Mesenchymal stem cell (in vitro differentiated cells and primary cell): ENCODE results near the gene ID2.

Source experiments
- DNase-seq: peaks from one replicate; pipeline ENCODE4 v3.0.0-alpha.2; 2013
- H2AFZ ChIP-seq: one replicate; pipeline ENCODE4 v1.6.1; 2013; ENCODE audit warnings: low read depth, mild to moderate bottlenecking, control low read depth, inconsistent platforms, low read length, moderate library complexity
- H2AK5ac ChIP-seq: 2 replicates; pipeline ENCODE4 v1.6.1; 2013; ENCODE audit warnings: low read length, moderate library complexity, mild to moderate bottlenecking, inconsistent platforms; ENCODE audit not compliant: severe bottlenecking
- H2BK120ac ChIP-seq: one replicate; pipeline ENCODE4 v1.6.1; 2013; ENCODE audit warnings: low read depth, mild to moderate bottlenecking, inconsistent platforms, low read length, moderate library complexity
- H2BK12ac ChIP-seq, 2 experiments: one replicate each; pipeline ENCODE4 v1.6.1; 2013; ENCODE audit warnings: inconsistent platforms in 2 of 2, low read length in 2 of 2, mild to moderate bottlenecking in 2 of 2, moderate library complexity in 2 of 2, control low read depth in 1 of 2
- H2BK15ac ChIP-seq: one replicate; pipeline ENCODE4 v1.6.1; 2013; ENCODE audit warnings: mild to moderate bottlenecking, low read depth, inconsistent platforms; ENCODE audit not compliant: poor library complexity, severe bottlenecking
- H2BK5ac ChIP-seq: 2 replicates; pipeline ENCODE4 v1.6.1; 2013; ENCODE audit warnings: low read depth, mild to moderate bottlenecking, low read length, control low read depth, inconsistent platforms; ENCODE audit not compliant: poor library complexity, severe bottlenecking
- H3K14ac ChIP-seq, 2 experiments: one replicate each; pipeline ENCODE4 v1.6.1; 2013; ENCODE audit warnings: inconsistent platforms in 2 of 2, low read length in 2 of 2, control low read depth in 1 of 2, mild to moderate bottlenecking in 1 of 2, moderate library complexity in 1 of 2
- H3K18ac ChIP-seq, 2 experiments: one replicate each; pipeline ENCODE4 v1.6.1; 2013; ENCODE audit warnings: inconsistent platforms in 2 of 2, low read length in 2 of 2, control low read depth in 1 of 2, low read depth in 1 of 2, mild to moderate bottlenecking in 1 of 2
- H3K23ac ChIP-seq, 2 experiments: one replicate each; pipeline ENCODE4 v1.6.1; 2013; ENCODE audit warnings: inconsistent platforms in 2 of 2, low read length in 2 of 2, mild to moderate bottlenecking in 2 of 2, moderate library complexity in 2 of 2, control low read depth in 1 of 2
- H3K27ac ChIP-seq: 2 replicates; pipeline ENCODE4 v1.5.1; 2013; ENCODE audit warnings: mild to moderate bottlenecking, moderate library complexity, low read length, control low read depth, inconsistent platforms; ENCODE audit not compliant: poor library complexity, severe bottlenecking
- H3K27me3 ChIP-seq, 2 experiments: 2 replicates each; pipeline versions ENCODE4 v1.6.1 to v1.7.0; 2013; ENCODE audit warnings: low read length in 2 of 2, mild to moderate bottlenecking in 2 of 2, moderate library complexity in 2 of 2, control low read depth in 1 of 2, inconsistent platforms in 1 of 2; ENCODE audit not compliant: control insufficient read depth in 1 of 2, insufficient read depth in 1 of 2
- H3K36me3 ChIP-seq, 2 experiments: 2 replicates each; pipeline versions ENCODE4 v1.6.1 to v1.7.0; 2013; ENCODE audit warnings: low read length in 2 of 2, control low read depth in 1 of 2, inconsistent platforms in 1 of 2, low read depth in 1 of 2, mild to moderate bottlenecking in 1 of 2; ENCODE audit not compliant: insufficient read depth in 2 of 2, control insufficient read depth in 1 of 2
- H3K4ac ChIP-seq, 2 experiments: one replicate each; pipeline ENCODE4 v1.6.1; 2013; ENCODE audit warnings: inconsistent platforms in 2 of 2, low read length in 2 of 2, mild to moderate bottlenecking in 2 of 2, moderate library complexity in 2 of 2, control low read depth in 1 of 2, low read depth in 1 of 2
- H3K4me1 ChIP-seq: 2 replicates; pipeline ENCODE4 v1.6.1; 2013; ENCODE audit warnings: low read depth, low read length, control low read depth; ENCODE audit not compliant: control insufficient read depth, insufficient read depth
- H3K4me2 ChIP-seq: 2 replicates; pipeline ENCODE4 v1.6.1; 2013; ENCODE audit warnings: low read length, mild to moderate bottlenecking, inconsistent platforms; ENCODE audit not compliant: poor library complexity, severe bottlenecking
- H3K4me3 ChIP-seq, 2 experiments: 2 replicates each; pipeline versions ENCODE4 v1.5.1 to v1.7.0; 2013; ENCODE audit warnings: low read length in 2 of 2, mild to moderate bottlenecking in 2 of 2, control low read depth in 1 of 2, low read depth in 1 of 2; ENCODE audit not compliant: insufficient read depth in 1 of 2
- H3K79me1 ChIP-seq: replicated peaks from 2 replicates; pipeline ENCODE4 v1.6.1; 2013; ENCODE audit warnings: mild to moderate bottlenecking, control low read depth, low read length, inconsistent platforms; ENCODE audit not compliant: poor library complexity, severe bottlenecking
- H3K9ac ChIP-seq: 2 replicates; pipeline ENCODE4 v1.7.0; 2013; ENCODE audit warnings: mild to moderate bottlenecking, low read length, moderate library complexity
- H3K9me3 ChIP-seq: 2 replicates; pipeline ENCODE4 v1.7.0; 2013; ENCODE audit warnings: mild to moderate bottlenecking, low read length; ENCODE audit not compliant: control insufficient read depth
- H4K8ac ChIP-seq: one replicate; pipeline ENCODE4 v1.6.1; 2013; ENCODE audit warnings: inconsistent platforms, mild to moderate bottlenecking, low read length, moderate library complexity
- H4K91ac ChIP-seq: one replicate; pipeline ENCODE4 v1.6.1; 2013; ENCODE audit warnings: mild to moderate bottlenecking, low read length, inconsistent platforms
- WGBS: methylation state at CpG from one replicate; pipeline ENCODE4 v1.1.7; 2013; ENCODE audit warnings: mixed read lengths; 5-methylcytosine and 5-hydroxymethylcytosine counted together

The ID2 gene

DNA sequence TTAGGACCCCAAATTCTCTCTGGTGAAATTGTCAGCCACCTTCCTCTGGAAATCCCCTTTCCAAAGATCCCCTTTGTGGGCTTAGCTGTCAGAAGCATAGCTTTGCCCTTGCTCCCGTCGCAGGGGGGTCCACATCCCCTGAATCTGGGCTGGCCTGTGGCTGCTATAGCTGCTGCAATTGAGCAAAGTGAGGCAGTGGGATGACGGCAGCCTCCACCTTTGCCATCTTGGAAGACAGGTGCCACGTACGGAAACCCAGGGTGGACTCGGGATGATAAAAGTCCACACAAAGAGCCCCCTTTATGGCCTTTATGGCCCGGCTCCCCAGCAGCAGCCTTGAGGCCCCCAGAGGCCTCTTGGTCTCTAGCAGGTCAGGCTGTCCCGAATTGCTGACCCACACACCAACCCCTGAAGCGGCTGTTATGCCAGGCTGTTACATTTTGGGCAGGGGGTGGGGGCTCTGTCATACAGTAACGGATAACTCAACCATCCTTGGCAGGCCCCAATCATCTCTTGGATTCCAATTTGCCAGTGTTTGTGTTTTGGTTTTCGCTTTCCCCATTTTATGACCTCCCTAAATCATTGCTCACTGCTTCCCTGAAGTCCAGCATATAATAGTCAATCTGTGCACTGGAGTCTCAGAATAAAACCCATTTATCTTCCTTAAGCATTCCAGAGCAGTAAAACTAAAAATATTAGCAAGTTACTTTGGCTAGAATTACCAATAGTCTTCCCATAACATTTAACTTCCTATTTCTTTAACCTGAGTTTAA is 33.2 kb upstream of the ID2 start:
- Histone ChIP-seq H3K23ac (no peak overlapping the region), H3K27me3 (no peaks in the 10 kb centered on the region), H3K79me1 (no peaks in the 10 kb centered on the region), H2BK120ac (no peak overlapping the region), H2BK12ac (no peak overlapping the region), H3K4me3 (no peak overlapping the region), H4K8ac (no peak overlapping the region), H4K91ac (no peak overlapping the region), H2AFZ (no peak overlapping the region), H3K4me1 (peaks cover 14% of the 10 kb centered on the region), H3K4ac (no peak overlapping the region), H3K14ac (no peak overlapping the region), H3K4me2 (no peak overlapping the region), H3K18ac (no peak overlapping the region), H2AK5ac (no peak overlapping the region), H3K9ac (no peak overlapping the region), H2BK5ac (no peak overlapping the region), H3K27ac (no peak overlapping the region), H3K9me3 (peaks cover 7% of the 10 kb centered on the region), H3K36me3 (peaks cover 0 to 2% of the 10 kb centered on the region in 2 experiments), H2BK15ac (no peak overlapping the region)
- no peak for DNase-seq
- WGBS, result 79% methylated on average over 11 of the region's 11 CpGs

DNA sequence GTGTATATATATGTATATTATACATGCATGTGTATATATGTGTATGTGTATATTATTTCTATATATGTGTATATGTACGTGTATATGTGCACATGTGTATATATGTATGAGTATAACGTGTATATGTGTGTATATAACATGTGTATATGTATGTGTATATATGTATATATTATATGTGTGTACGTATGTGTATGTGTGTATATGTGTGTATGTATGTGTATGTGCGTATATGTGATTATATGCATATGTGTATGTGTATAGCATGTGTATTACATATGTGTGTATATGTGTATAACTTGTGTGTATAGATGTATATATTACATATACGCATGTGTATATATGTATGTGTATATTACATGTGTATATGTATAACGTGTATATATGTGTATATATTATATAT is 32.1 kb upstream of the ID2 start:
- no peak overlapping the region for H2BK15ac ChIP-seq
- H3K27ac ChIP-seq, result no peak overlapping the region
- peaks cover 18% of the 10 kb centered on the region for H3K4me1 ChIP-seq
- H3K14ac ChIP-seq, result no peak overlapping the region
- H3K4ac ChIP-seq, result no peak overlapping the region
- WGBS, result 71% methylated on average over 5 of the region's 6 CpGs
- peaks cover 0 to 2% of the 10 kb centered on the region in 2 experiments for H3K36me3 ChIP-seq
- H3K27me3 ChIP-seq, result no peaks in the 10 kb centered on the region
- H3K9me3 ChIP-seq, result peaks cover 7% of the 10 kb centered on the region
- no peak overlapping the region for H3K4me2 ChIP-seq
- H2BK120ac ChIP-seq, result no peak overlapping the region
- no peak for DNase-seq
- H3K9ac ChIP-seq, result no peak overlapping the region
- no peak overlapping the region for H2BK5ac ChIP-seq
- no peak overlapping the region for H2AK5ac ChIP-seq
- no peak overlapping the region for H3K18ac ChIP-seq
- no peak overlapping the region for H4K8ac ChIP-seq
- H2BK12ac ChIP-seq, result no peak overlapping the region
- no peak overlapping the region for H4K91ac ChIP-seq
- H3K23ac ChIP-seq, result no peak overlapping the region
- no peaks in the 10 kb centered on the region for H3K79me1 ChIP-seq
- no peak overlapping the region for H3K4me3 ChIP-seq
- H2AFZ ChIP-seq, result no peak overlapping the region

- WGBS, result 89% methylated on average over 3 of the region's 4 CpGs
- no peak overlapping the region for H3K27ac ChIP-seq
Observed at GRCh38 chr2:8650256-8650655, 31.6 kb upstream of the ID2 start.

DNA sequence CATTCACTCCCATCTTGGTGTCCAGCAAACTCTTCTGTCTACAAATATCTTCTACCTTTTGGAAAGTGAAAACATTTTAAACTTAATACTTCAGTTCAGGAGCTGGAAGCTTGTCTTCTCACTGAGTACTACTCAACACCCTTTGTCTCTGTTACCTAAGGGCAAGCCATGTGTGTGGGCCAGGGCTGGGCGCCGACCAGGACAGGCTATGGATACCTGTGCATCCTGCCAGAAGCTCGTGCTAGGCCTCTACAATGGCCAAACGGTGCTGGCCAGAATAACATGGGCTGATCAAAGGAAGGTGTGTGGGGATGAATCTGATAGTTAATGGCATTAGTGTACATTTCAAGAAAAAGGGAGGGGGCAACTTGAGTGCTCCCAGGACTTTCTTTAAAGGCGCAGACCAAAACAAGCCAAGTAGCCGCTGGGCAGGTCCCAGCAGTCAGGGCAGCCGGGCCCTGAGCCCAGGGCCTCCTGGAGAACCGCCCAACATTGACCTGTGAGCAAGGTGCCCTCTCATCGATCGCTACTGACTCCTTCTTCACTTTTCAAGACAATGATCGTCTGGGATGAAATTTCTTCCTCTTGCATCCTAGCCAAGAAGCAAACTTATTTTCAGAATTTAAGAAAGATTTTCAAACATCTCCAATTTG is 29.0 kb upstream of the ID2 start:
- Histone ChIP-seq H2AK5ac (peak overlapping the region; percentile 11), H3K36me3 (no peaks in the 10 kb centered on the region), H4K8ac (no peak overlapping the region), H3K18ac (no peak overlapping the region), H2BK12ac (no peak overlapping the region), H2AFZ (no peak overlapping the region), H3K4me1 (peaks cover 14% of the 10 kb centered on the region), H2BK5ac (no peak overlapping the region), H3K4me3 (no peak overlapping the region), H3K27ac (no peak overlapping the region), H3K4me2 (no peak overlapping the region), H3K79me1 (no peaks in the 10 kb centered on the region), H3K14ac (peak overlapping the region in 1 of 2 experiments; percentile 26), H3K4ac (no peak overlapping the region), H2BK15ac (no peak overlapping the region), H4K91ac (no peak overlapping the region), H3K27me3 (no peaks in the 10 kb centered on the region), H2BK120ac (no peak overlapping the region), H3K23ac (no peak overlapping the region), H3K9me3 (no peaks in the 10 kb centered on the region), H3K9ac (no peak overlapping the region)
- no peak for DNase-seq
- 93% methylated on average over 11 of the region's 11 CpGs for WGBS

More at GRCh38 chr2:8650256-8650655, 31.6 kb upstream of the ID2 start:
- Histone ChIP-seq H3K4me1 (peaks cover 15% of the 10 kb centered on the region), H3K36me3 (peaks cover 0 to 2% of the 10 kb centered on the region in 2 experiments), H2AFZ (no peak overlapping the region), H3K4me3 (no peak overlapping the region), H3K23ac (no peak overlapping the region), H3K4me2 (no peak overlapping the region), H3K9me3 (peaks cover 7% of the 10 kb centered on the region), H3K4ac (no peak overlapping the region), H2BK120ac (no peak overlapping the region), H4K8ac (no peak overlapping the region), H4K91ac (no peak overlapping the region), H2AK5ac (no peak overlapping the region), H2BK5ac (no peak overlapping the region), H2BK12ac (no peak overlapping the region), H3K9ac (no peak overlapping the region), H2BK15ac (no peak overlapping the region), H3K79me1 (no peaks in the 10 kb centered on the region), H3K27me3 (no peaks in the 10 kb centered on the region), H3K18ac (no peak overlapping the region), H3K14ac (no peak overlapping the region)
- DNase-seq, result no peak
